Measurements from ENCODE around the gene ZNF599.
"Not testable (repeated sequence)": the region's sequence is repeated elsewhere in the genome, so short reads cannot be mapped to it uniquely, and the experiment has no call there.

Gene ZNF599

DNA sequence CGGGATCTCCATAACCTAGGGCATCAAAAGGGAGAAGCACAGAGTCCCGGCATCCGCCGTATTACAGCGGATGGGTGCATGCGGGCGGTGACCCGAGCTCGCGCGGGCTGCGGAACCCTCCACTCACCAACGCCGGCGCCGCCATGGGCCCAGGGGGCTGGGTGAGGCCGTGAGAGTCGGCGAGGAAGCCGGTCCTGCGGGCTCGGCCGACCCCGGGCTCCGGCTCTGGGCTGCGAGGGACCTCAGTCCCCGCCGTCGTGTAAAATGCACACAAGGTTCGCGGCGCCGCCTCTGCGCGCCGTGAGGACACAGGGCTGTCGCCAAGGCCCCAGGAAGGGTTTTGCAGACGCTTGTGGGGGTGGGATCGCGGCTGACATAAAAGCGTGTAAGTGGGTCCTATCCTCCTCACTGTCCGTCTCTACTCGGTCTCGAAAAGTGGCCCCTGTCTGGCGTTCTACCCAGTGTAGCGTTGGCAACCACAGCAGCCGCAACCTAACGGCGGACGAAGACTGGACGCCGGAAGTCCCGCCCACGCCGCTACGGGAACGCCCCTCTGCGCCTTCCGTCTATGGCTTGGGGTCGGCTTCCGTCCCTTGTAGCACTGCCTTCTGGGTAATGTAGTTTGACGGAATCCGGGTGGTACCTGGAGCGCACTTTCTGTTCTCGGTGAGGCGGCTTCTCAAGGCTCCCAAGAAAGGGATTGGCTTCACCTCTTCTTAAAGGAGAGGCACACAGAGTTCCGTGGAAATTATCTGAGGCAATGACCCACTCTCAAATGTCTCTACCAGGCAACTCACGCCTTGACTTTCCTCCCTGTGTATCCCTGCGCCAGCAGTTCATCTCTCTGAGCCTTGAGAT, at the start of gene ZNF599:
ZNF599 (minus strand) TSS at position 519 of the 858 bp plus-strand sequence; CDS start at position 145, 374 bp downstream.
- DNase-seq, result peak; percentile 23 to 92 (median 78)

DNA sequence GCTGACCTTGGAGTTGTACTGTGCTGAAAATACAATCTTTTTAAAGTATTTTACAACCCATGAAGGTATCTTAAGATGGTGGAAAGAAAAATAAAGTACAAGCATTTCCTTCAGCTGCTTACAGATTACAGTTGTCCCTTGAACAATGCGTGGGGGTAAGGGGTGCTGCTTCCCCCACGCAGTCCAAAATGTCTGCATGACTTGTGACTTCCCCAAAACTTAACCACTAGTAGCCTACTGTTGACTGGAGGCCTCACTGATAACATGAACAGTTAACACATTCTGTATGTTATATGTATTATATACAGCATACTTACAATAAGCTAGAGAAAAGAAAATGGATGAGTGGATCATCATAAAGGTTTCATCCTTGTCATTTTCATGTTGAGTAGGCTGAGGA, 45.3 kb upstream of the ZNF599 start:
- DNase-seq, result no peak

DNA sequence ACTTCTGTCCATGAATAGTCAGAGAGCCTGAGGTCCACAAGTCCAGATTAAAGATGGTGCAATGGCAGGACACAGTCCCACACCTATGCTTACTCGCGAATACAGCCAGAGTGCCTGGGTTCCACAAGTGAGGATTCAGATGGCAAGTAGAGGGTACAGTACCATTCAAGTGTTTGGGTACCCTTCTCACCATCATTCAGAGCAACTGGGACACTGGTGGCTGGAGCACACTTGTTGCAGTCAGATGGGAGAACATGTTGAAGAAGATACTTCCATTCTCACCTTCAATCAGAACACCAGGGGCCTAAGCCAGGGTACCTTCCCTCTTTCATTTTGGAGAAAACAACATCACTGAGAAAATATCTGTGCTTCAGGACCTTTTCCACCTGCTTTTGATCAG, 43.7 kb upstream of the ZNF599 start:
- no peak for DNase-seq

DNA sequence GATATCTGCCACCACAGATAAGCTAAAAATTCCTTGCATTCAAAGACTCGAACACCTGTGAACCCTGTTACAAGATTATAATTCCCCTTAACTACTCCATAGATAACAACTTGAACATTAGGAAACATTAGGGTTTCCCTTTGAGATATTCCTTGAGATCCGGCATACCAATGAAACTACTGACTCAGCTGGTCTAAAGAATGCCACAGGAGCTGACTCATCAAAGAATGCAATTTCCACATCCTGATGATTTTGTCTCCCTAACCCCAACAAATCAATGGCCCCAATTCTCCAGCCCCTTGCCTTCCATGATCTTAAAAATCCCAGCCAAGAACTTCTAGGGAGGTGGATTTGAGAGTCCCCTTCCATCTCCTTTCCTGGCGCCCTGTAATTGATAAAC, 35.6 kb upstream of the ZNF599 start:
- DNase-seq, result no peak

DNA sequence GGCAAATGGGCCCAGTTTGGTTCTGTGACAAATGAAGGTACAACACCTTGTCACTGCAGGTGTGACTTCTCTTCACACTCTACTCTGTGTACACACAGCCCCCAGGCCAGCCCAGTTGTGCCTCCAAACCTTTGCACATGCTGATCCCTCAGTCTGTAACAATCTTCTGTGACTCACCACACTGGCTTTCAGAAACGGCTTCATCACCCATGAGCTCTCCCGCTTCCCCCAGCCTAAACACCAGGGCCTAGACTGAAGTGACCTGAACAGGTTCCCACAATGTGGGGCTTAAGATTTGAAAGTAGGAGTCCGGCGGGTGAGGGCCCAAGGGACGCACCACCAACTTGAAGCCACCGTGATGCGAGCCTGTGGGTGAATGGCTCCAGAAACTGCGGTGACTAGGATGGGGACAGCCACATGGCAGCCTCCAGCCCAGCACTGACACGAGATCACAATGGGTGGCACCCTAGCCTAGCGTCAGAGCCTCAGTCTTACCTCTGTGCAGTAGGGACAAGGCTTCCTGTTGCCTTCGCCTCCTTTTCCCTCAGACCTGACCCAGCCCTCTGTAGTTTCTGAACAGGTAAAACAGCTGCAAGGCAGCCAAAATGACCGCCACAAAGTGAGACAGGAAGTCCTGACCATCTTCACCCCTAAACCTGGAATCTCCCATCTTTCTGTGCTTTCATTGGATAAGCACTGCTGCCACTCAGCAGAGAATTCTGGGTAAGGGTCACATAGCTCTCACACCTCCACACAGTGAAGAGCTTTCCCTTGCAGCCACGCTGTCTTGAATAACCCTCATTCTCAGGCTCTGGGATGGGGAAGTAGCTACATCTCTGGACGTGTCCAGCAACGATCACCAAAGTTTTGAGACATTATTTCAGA, 34.2 kb upstream of the ZNF599 start:
- no peak for DNase-seq

DNA sequence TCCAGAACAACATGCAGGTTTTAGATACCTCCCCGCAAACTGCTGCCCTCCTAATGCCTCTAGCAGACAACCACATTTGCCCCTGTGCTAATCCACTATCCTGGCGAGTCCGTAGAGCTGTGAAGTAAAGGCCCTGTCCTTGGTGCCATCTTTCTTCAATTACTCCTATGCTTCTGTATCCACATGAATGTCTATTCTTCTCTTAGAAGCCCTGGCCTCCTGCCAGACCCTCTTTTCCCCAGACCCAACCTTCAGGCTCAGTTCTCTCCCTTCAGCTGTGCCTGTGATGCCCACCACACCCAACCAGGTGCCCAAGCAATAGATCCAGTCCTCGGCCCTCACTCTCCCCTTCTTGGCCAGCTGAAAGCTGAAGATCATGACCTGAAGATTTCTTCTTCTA, 31.1 kb upstream of the ZNF599 start:
- no peak for DNase-seq

DNA sequence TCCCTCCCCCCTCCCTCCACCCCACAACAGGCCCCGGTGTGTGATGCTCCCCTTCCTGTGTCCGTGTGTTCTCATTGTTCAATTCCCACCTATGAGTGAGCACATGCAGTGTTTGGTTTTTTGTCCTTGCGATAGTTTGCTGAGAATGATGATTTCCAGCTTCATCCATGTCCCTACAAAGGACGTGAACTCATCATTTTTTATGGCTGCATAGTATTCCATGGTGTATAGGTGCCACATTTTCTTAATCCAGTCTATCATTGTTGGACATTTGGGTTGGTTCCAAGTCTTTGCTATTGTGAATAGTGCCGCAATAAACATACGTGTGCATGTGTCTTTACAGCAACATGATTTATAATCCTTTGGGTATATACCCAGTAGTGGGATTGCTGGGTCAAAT, 23.9 kb upstream of the ZNF599 start:
- not testable (repeated sequence) for DNase-seq

DNA sequence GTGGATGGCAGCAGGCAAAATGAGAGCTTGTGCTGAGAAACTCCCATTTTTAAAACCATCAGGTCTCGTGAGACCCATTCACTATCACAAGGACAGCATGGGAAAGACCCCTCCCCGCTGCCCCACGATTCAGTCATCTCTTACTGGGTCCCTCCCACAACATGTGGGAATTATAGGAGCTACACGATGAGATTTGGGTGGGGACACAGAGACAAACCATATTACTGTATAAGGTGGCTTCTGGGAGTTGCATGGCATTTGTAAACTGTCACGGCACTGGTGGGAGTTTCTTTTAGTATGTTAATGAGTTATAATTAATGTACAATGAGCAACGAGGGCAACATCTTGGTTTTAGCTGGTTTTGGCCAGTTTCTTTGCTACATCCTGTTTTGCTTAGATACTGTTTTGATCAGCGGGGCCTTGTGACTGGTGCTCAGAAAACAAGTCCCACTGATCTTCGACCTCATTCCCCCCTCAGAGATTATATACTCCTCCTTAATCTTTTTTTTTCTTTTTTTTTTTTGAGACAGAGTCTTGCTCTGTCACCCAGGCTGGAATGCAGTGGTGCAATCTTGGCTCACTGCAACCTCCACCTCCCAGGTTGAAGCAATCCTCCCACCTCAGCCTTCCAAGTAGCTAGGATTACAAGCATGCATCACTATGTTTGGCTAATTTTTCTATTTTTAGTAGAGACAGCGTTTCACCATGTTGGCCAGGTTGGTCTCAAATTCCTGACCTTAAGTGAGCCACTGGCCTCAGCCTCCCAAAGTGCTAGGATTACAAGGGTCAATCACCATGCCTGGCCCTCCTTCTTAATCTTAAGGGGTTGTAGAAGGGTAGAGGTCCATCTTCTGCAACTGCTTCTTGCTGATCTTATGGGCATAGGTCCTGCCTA, 21.3 kb upstream of the ZNF599 start:
- DNase-seq, result no peak

DNA sequence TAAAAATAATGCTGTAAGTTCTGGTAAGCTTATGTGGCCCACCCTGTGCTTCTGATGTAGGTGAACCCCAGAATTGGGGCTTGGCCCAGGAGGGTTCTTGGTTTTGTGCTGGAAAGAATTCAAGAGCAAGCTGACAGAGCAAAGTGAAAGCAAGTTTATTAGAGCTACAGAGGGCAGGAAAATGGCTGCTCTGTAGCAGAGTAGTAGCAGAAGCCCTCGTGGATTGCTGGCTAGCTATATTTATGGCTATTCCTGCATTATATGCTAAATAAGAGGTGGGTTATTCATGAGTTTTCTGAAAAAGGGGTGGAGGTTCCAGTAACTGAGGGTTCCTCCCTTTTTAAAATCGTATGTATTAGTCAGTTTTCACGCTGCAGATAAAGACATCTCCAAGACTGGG, 20.6 kb upstream of the ZNF599 start:
- no peak for DNase-seq

DNA sequence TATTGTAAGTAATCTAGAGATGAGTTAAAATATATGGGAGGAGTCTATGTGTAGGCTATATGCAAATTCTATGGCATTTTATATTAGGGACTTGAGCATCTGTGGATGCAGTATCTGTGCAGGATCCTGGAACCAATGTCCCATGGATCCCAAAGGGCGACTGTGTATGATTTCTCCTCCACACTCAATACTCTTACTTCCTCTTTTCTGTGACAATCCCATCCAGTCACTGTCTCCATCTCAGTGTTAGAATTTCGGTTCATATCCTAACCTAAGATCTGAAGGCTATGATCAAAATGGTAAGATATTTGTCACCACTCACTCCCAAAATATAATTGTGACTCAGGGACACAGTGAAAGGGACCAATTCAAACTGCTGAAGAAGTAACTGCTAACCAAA, 15.1 kb upstream of the ZNF599 start:
- DNase-seq, result no peak

DNA sequence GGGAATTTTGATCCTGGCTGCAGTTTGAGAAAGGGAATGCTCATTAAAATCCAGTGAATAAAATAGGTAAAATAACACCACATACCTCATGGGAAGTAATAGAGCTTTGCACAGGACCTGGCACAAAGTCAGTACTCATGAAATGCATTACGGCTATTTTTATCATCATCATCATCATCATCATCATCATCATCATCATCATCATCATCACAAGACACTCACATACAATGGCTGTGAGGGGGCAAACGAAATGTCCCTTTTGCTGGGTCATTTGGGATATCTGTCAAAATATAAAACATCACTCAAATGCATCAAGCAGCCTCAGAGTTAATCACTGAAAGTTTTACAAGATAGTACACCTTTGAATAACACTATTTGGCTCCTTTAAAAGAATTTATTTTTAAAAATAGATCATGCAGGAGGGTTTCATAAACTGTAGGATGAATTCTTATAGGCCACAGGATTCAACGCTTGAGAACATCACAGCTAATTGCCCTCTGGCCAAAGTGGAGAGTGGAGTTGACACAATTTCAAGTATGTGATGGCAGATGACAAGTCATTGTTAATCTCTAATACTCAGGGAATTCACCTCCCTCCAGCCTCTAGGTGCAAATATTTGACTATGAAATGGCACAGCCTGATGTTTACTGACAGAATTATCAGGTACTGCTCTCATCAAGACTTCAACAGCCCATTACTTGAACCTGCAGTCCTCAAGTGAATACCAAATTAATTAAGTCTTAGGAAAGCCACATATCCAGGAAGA, 14.2 kb upstream of the ZNF599 start:
- DNase-seq, result no peak

DNA sequence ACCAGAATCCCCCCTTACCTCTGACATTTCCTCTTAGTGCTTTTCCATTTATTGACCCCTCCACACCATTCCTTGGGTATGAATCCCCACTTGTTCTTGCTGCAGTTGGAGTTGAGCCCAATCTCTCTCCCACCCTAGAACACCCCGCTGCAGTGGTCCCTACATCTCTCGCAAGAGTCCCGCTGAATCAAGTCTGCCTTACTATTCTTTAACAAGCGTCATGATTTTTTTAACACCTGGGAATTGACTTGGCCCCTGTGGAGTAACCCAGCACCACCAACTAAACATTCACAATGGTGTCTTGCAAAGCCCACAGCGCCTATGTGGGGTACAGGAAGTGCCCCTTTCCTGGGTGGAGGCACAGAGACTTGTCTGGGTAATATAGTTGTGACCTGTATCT, 13.2 kb upstream of the ZNF599 start:
- DNase-seq, result no peak

DNA sequence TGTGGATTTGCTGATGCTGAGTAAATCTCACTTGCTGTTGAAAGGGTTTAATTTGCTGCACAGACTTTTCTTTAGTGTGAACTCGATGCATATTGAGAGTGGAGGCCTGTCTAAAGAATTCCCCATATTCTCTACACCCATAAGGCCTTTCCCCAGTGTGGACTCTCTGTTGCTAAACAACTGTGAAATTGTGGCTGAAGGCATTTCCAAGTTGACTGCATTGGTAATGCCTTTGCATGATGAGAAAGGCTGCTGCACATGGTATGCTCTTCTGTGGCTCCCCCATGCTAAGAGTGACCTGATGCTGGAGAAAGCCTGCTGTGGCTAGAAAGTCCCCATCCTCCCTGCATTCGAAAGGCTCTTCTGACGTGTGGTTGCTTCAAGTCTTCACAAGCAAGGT, 6.6 kb upstream of the ZNF599 start:
- DNase-seq, result no peak

DNA sequence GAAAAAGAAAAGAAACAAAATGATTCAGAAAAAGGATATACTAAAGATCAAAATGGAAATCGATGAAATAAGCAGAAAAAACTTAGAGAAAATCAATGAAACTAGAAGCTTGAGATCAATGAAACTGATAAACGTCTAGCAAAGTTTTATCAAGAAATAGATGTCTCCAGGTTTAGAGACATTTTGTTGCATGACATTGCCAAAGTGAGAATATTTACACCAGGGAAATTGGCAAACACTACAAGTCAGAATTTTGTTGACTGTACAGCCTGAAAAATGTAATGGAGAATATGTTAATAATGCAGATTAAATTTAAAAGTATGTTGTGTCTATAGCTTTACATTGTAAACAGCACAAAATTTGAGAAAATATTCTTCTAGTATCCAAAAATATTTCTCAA, 5.3 kb upstream of the ZNF599 start:
- no peak for DNase-seq

DNA sequence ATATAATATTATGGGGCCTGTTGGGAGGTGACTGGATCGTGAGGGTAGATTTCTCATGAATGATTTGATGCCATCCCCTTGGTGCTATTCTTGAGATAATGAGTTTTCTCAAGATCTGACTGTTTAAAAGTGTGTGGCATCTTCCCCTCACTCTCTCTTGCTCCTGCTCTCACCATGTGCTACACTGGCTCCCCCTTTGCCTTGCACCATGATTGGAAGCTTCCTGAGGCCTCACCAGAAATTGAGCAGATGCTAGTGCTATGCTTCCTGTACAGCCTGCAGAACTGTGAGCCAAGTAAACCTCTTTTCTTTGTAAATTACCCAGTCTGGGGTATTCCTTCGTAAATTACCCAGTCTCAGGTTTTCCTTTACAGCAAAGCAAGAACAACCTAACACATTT, 1.8 kb upstream of the ZNF599 start:
- DNase-seq, result no peak

DNA sequence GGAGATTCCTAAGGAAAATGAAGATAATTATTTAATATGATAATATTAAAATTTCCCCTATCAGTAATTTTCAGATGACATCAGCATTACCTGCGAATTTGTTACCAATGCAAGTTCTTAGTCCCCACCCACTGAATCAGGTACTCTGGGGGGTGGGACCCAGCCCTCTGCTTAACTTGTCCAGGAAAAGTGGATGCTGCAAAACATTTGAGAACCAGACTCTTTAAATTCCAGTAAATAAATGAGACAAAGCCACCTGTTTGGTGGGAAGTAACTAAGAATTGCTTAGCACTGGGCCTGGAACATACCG, 495 bp upstream of the ZNF599 start:
- no peak for DNase-seq

DNA sequence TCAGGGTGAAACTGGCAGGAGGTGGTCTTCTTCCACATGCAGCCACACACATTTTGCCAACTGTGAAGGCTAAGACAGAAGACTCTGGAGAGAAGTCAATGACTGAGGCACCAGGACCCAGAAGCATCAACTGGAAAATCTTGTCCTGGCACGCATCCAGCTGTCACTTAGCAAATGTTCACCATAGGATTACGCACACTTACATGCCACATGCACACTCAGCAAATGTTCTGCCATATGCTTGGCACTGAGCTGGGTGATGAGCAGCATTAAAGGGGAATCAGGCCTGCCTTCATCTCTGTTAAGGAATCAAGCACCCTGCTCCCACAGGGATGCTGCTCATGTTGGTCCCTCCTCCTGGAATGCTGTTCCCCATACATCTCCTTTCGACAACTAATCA, 5.1 kb downstream of the ZNF599 start:
- no peak for DNase-seq

DNA sequence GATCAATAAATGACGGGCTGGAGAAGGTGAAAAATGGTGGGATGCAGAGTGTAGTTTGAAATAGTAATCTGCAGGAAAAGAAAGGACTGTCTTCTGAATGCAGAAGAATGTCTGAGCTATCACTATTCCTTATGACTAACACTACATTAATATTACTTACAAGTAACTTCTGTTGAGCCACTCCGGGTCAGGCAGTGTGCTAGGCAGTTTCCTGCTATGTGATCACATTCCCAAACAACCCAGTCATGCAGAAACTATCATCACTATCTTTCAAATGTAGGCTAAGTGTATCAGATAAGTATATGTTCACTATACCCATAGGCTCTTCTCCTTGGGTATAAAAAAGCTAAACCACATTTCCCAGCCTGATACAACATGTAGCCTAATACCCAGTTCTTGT, 6.6 kb downstream of the ZNF599 start:
- DNase-seq, result no peak

DNA sequence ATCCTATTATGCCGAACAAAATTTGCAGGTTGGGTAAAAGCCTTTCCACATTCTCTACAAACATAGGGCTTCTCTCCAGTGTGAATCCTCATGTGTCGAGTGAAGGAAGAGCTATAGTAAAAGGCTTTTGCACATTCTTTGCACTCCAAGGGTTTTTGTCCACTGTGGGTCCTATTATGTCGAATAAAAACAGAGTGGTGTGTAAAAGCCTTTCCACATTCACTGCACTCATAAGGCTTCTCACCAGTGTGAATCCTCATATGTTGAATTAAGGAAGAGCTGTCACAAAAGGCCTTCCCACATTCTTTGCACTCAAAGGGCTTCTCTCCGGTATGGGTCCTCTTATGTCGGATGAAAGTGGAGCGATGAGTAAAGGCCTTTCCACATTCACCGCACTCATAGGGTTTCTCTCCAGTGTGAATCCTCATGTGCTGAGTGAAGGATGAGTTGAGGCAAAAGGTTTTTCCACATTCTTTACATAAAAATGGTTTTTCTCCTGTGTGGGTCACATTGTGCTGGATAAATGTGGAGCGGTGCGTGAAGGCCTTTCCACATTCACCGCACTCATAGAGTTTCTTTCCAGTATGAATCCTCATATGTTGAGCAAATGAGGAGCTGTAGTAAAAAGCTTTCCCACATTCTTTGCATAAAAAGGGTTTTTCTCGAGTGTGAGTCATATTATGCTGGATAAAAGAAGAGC, 13.6 kb downstream of the ZNF599 start:
- DNase-seq, result no peak

DNA sequence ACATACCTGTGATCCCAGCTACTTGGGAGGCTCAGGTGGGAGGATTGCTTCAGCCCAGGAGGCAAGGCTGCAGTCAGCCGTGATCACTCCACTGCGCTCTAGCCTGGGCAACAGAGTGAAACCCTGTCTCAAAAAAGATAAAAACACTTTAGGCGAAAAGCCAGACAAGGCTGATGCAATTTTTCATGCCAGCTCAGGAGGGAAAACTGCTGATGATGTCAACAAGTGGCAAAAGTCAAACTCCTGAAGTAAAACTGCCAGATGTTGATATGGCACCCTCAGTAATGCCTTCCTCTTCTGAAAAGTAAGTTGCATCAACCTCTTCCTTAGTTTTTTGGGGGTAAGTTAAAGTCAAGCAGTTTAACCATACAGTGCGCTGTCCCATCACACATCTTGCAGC, 15.6 kb downstream of the ZNF599 start:
- DNase-seq, result no peak

All from amygdala (tissue), 56 donors.